ENCODE measurements around the gene F7.
"Not testable (repeated sequence)": the region's sequence is repeated elsewhere in the genome, so short reads cannot be mapped to it uniquely, and the experiment has no call there.

- TF ChIP-seq POLR2A, CTCF (IDR thresholded peaks at IDR 0.05): not testable (repeated sequence)
Observed at GRCh38 chr13:113112475-113112874, 6.9 kb downstream of the F7 start.

Measured in thyroid gland (tissue), 4 donors.